Measurements from ENCODE around the gene CHST10. TPM values are rescaled to one million over a fixed set of nuclear protein-coding genes. Genes with fewer than 3 reads are reported as not detected.

CHST10 gene
- total RNA-seq, 1 experiment from 2014 or later: 12.4 TPM

- DNase-seq (ENCODE audit: low read depth): no peak
Observed at GRCh38 chr2:100416397-100416934, 1.0 kb downstream of the CHST10 start.

GRCh38 chr2:100413571-100413970 lies 3.9 kb downstream of the CHST10 start:
- no peak for DNase-seq (ENCODE audit: low read depth)

- DNase-seq (ENCODE audit: low read depth): no peak
Observed at GRCh38 chr2:100412881-100413321, 4.6 kb downstream of the CHST10 start.

GRCh38 chr2:100412466-100412865 lies 5.0 kb downstream of the CHST10 start:
- DNase-seq (ENCODE audit: low read depth): no peak

- no peak for DNase-seq (ENCODE audit: low read depth)
Observed at GRCh38 chr2:100411841-100412292, 5.6 kb downstream of the CHST10 start.

- no peak for DNase-seq (ENCODE audit: low read depth)
Observed at GRCh38 chr2:100409975-100410647, 7.4 kb downstream of the CHST10 start.

- DNase-seq (ENCODE audit: low read depth): no peak
Observed at GRCh38 chr2:100409461-100409860, 8.0 kb downstream of the CHST10 start.

GRCh38 chr2:100408941-100409340 lies 8.5 kb downstream of the CHST10 start:
- DNase-seq (ENCODE audit: low read depth): no peak

GRCh38 chr2:100408104-100408503 lies 9.4 kb downstream of the CHST10 start:
- no peak for DNase-seq (ENCODE audit: low read depth)

- DNase-seq (ENCODE audit: low read depth): no peak
Observed at GRCh38 chr2:100407563-100407962, 9.9 kb downstream of the CHST10 start.

GRCh38 chr2:100407073-100407472 lies 10.4 kb downstream of the CHST10 start:
- DNase-seq (ENCODE audit: low read depth): no peak

- DNase-seq (ENCODE audit: low read depth): no peak
Observed at GRCh38 chr2:100406120-100406508, 11.4 kb downstream of the CHST10 start.

GRCh38 chr2:100405403-100406119 lies 11.9 kb downstream of the CHST10 start:
- DNase-seq (ENCODE audit: low read depth): no peak

- no peak for DNase-seq (ENCODE audit: low read depth)
Observed at GRCh38 chr2:100404411-100404810, 13.1 kb downstream of the CHST10 start.

- no peak for DNase-seq (ENCODE audit: low read depth)
Observed at GRCh38 chr2:100403722-100404121, 13.7 kb downstream of the CHST10 start.

GRCh38 chr2:100401268-100401667 lies 16.2 kb downstream of the CHST10 start:
- no peak for DNase-seq (ENCODE audit: low read depth)

GRCh38 chr2:100399714-100400113 lies 17.8 kb downstream of the CHST10 start:
- no peak for DNase-seq (ENCODE audit: low read depth)

GRCh38 chr2:100397976-100398375 lies 19.5 kb downstream of the CHST10 start:
- DNase-seq (ENCODE audit: low read depth): no peak

- DNase-seq (ENCODE audit: low read depth): no peak
Observed at GRCh38 chr2:100397118-100397860, 20.2 kb downstream of the CHST10 start.

- DNase-seq (ENCODE audit: low read depth): no peak
Observed at GRCh38 chr2:100396483-100396882, 21.0 kb downstream of the CHST10 start.

GRCh38 chr2:100395532-100396350 lies 21.7 kb downstream of the CHST10 start:
- DNase-seq (ENCODE audit: low read depth): no peak

Measured in LHCN-M2 (cell line).